ENCODE data around the gene MAP2K1.
"Not testable (repeated sequence)": the region's sequence is repeated elsewhere in the genome, so short reads cannot be mapped to it uniquely, and the experiment has no call there.

Gene MAP2K1

GRCh38 chr15:66497502-66498455 is 111.1 kb downstream of the MAP2K1 start, which contains the start of gene SNAPC5:
SNAPC5 (minus strand) TSS chr15:66497762; CDS start chr15:66497731, 31 bp downstream.
- TF ChIP-seq, protein P1, sequence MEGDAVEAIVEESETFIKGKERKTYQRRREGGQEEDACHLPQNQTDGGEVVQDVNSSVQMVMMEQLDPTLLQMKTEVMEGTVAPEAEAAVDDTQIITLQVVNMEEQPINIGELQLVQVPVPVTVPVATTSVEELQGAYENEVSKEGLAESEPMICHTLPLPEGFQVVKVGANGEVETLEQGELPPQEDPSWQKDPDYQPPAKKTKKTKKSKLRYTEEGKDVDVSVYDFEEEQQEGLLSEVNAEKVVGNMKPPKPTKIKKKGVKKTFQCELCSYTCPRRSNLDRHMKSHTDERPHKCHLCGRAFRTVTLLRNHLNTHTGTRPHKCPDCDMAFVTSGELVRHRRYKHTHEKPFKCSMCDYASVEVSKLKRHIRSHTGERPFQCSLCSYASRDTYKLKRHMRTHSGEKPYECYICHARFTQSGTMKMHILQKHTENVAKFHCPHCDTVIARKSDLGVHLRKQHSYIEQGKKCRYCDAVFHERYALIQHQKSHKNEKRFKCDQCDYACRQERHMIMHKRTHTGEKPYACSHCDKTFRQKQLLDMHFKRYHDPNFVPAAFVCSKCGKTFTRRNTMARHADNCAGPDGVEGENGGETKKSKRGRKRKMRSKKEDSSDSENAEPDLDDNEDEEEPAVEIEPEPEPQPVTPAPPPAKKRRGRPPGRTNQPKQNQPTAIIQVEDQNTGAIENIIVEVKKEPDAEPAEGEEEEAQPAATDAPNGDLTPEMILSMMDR (IDR thresholded peaks at IDR 0.05; ENCODE audit: insufficient read depth, low read depth, low read length, missing control alignments): peak; percentile 86
- peak; percentile 98 for DNase-seq (ENCODE audit: low read depth)
- H3K4me3 ChIP-seq (ENCODE audit: low read length): peak within 1 kb of the TSS; percentile 82

GRCh38 chr15:66498501-66499386 is 112.0 kb downstream of the MAP2K1 start:
- no peak overlapping the region for H3K4me3 ChIP-seq (ENCODE audit: low read length)
- DNase-seq (ENCODE audit: low read depth): no peak
- TF ChIP-seq, protein P1 (IDR thresholded peaks at IDR 0.05; ENCODE audit: insufficient read depth, low read depth, low read length, missing control alignments): peak; percentile 25

GRCh38 chr15:66500346-66500745 is 113.6 kb downstream of the MAP2K1 start:
- DNase-seq (ENCODE audit: low read depth): not testable (repeated sequence)

DNA sequence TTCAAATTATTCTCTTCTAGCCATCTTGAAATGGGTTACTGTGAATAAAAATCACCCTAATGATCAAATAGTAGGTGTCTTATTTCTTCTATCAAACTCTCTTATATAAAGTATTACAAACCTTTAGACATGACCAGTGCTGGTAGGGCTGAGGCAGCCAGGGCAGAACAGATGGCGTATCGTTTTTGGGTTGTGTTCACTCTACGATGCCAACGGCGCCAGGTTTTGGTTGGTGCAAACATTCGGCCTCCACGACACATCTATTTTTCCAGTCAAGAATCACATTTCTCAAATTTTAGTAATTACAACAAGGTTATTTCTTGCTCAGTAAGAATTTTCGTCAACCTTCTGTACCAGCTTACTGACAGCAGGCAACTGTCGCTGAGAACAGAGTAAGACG is 115.8 kb downstream of the MAP2K1 start:
- TF ChIP-seq, protein P1 (IDR thresholded peaks at IDR 0.05; ENCODE audit: insufficient read depth, low read depth, low read length, missing control alignments): no peak

More at GRCh38 chr15:66500346-66500745, 113.6 kb downstream of the MAP2K1 start:
- not testable (repeated sequence) for H3K4me3 ChIP-seq (ENCODE audit: low read length)

DNA sequence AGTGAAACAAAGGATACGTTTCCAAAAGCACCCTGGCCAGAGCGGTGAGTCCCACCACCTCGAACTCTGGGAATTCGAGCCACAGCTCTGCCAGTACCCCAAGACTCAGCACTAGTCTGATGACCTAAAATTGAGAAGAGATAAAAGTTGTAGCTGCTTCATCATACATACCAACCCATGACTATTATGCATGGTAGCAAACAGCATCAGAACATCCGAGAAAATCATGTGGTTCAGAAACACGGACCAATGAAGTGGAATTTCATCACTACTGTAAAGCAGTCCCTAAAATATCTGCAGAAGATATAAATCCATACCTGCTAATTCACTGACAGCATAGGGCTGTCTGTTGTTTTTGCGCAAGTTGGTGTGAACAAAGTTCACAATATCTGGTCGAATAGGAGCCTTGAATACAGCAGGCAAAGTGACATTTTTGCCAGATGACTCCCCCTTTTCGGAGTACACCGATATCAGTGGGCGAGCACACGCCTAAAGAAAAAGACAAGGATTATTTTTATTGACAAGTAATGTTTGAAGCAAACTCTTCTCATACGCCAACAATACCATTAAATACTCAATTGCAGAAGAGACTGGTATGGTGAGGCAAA is 116.4 kb downstream of the MAP2K1 start:
- not testable (repeated sequence) for DNase-seq (ENCODE audit: low read depth)
- peak overlapping the region; percentile 100 for H3K4me3 ChIP-seq (ENCODE audit: low read length)

More for the DNA sequence above, 115.8 kb downstream of the MAP2K1 start:
- peak overlapping the region; percentile 100 for H3K4me3 ChIP-seq (ENCODE audit: low read length)
- no peak for DNase-seq (ENCODE audit: low read depth)

GRCh38 chr15:66503780-66504562 is 117.3 kb downstream of the MAP2K1 start:
- H3K4me3 ChIP-seq (ENCODE audit: low read length): peak overlapping the region; percentile 100
- no peak for DNase-seq (ENCODE audit: low read depth)
- TF ChIP-seq, protein P1 (IDR thresholded peaks at IDR 0.05; ENCODE audit: insufficient read depth, low read depth, low read length, missing control alignments): no peak

Measured in epithelial cell of esophagus (primary cell).